DMS 273 (cell line): ENCODE measurements around the gene KCTD16.

Experiments
- DNase-seq: peaks from one replicate; lab custom pipeline; 2025; ENCODE audit not compliant: unreplicated experiment; lab: John Stamatoyannopoulos, UW

KCTD16 gene

GRCh38 chr5:144451187-144451973 lies 280.7 kb downstream of the KCTD16 start:
- DNase-seq = no peak

- peak; percentile 22 for DNase-seq
Observed at GRCh38 chr5:144453753-144454152, 283.1 kb downstream of the KCTD16 start.

- no peak for DNase-seq
Observed at GRCh38 chr5:144457160-144457559, 286.5 kb downstream of the KCTD16 start.

GRCh38 chr5:144458216-144458615 lies 287.5 kb downstream of the KCTD16 start:
- DNase-seq = peak; percentile 14

- DNase-seq = no peak
Observed at GRCh38 chr5:144460600-144460999, 289.9 kb downstream of the KCTD16 start.

GRCh38 chr5:144462577-144462976 lies 291.9 kb downstream of the KCTD16 start:
- DNase-seq = no peak

- no peak for DNase-seq
Observed at GRCh38 chr5:144463481-144464223, 293.0 kb downstream of the KCTD16 start.

- DNase-seq = no peak
Observed at GRCh38 chr5:144464306-144464705, 293.6 kb downstream of the KCTD16 start.

- DNase-seq = no peak
Observed at GRCh38 chr5:144465441-144465840, 294.8 kb downstream of the KCTD16 start.

- DNase-seq = peak; percentile 69
Observed at GRCh38 chr5:144467792-144468191, 297.1 kb downstream of the KCTD16 start.

- peak; percentile 4 for DNase-seq
Observed at GRCh38 chr5:144468571-144468970, 297.9 kb downstream of the KCTD16 start.

GRCh38 chr5:144469106-144469505 lies 298.4 kb downstream of the KCTD16 start:
- DNase-seq = no peak

- DNase-seq = no peak
Observed at GRCh38 chr5:144472221-144472620, 301.5 kb downstream of the KCTD16 start.

GRCh38 chr5:144473650-144474049 lies 303.0 kb downstream of the KCTD16 start:
- no peak for DNase-seq

- DNase-seq = no peak
Observed at GRCh38 chr5:144478565-144478964, 307.9 kb downstream of the KCTD16 start.

GRCh38 chr5:144481861-144482260 lies 311.2 kb downstream of the KCTD16 start:
- no peak for DNase-seq

GRCh38 chr5:144484124-144484897 lies 313.6 kb downstream of the KCTD16 start:
- no peak for DNase-seq

- no peak for DNase-seq
Observed at GRCh38 chr5:144485540-144485939, 314.9 kb downstream of the KCTD16 start.

- DNase-seq = no peak
Observed at GRCh38 chr5:144487207-144487606, 316.5 kb downstream of the KCTD16 start.

GRCh38 chr5:144487761-144488160 lies 317.1 kb downstream of the KCTD16 start:
- DNase-seq = no peak

- DNase-seq = no peak
Observed at GRCh38 chr5:144503123-144503522, 332.4 kb downstream of the KCTD16 start.
